Esophagus (tissue), 2 donors: ENCODE results near the gene TGFA. TPM values are rescaled to one million over a fixed set of nuclear protein-coding genes. Genes with fewer than 3 reads are reported as not detected.
A peak's percentile ranks its signal among the peaks of the same experiment; 100 is the strongest.

ENCODE experiments used
- H3K27ac ChIP-seq, 2 donors: one replicate each; pipeline ENCODE4 v1.5.1; 2013; ENCODE audit warnings: low read depth in 2 of 2, mild to moderate bottlenecking in 2 of 2, inconsistent platforms in 1 of 2, low read length in 1 of 2, moderate library complexity in 1 of 2
- H3K27me3 ChIP-seq, 2 donors: one replicate each; pipeline ENCODE4 v1.6.1; 2013; ENCODE audit warnings: low read length in 2 of 2, control low read depth in 1 of 2, mild to moderate bottlenecking in 1 of 2; ENCODE audit not compliant: insufficient read depth in 2 of 2, control insufficient read depth in 1 of 2
- H3K36me3 ChIP-seq, 2 donors: one replicate each; pipeline ENCODE4 v1.6.1; 2013; ENCODE audit warnings: low read length in 1 of 2; ENCODE audit not compliant: control insufficient read depth in 2 of 2, insufficient read depth in 2 of 2
- H3K4me1 ChIP-seq, 2 donors: one replicate each; pipeline ENCODE4 v1.6.1; 2013; ENCODE audit warnings: low read length in 1 of 2; ENCODE audit not compliant: control insufficient read depth in 2 of 2, insufficient read depth in 2 of 2
- H3K4me3 ChIP-seq, 2 donors: one replicate each; pipeline ENCODE4 v1.5.1; 2013; ENCODE audit warnings: low read length in 2 of 2, mild to moderate bottlenecking in 2 of 2, low read depth in 1 of 2, moderate library complexity in 1 of 2
- H3K9me3 ChIP-seq, 2 donors: one replicate each; pipeline ENCODE4 v1.6.1; 2013; ENCODE audit warnings: mild to moderate bottlenecking in 2 of 2, low read depth in 1 of 2, low read length in 1 of 2, moderate library complexity in 1 of 2; ENCODE audit not compliant: control insufficient read depth in 2 of 2, insufficient read depth in 1 of 2
- WGBS, 2 donors: extraction: QIAGEN DNeasy Blood & Tissue Kit; methylation state at CpG; one replicate each; pipeline ENCODE4 v1.1.7; 2013; 5-methylcytosine and 5-hydroxymethylcytosine counted together
- polyA plus RNA-seq, 2 donors: library from polyadenylated mRNA; stranded (reverse); fragments of 200-250 nt; gene quantifications; one replicate each; pipeline ENCODE4 v1.2.3, GENCODE V29; 2013
- donor health status: healthy with polysubstance abuse.
- donor health status: Bipolar disorder and iron deficiency.

TGFA gene
- polyA plus RNA-seq, 2 donors = 16.3 to 24.7 TPM

DNA sequence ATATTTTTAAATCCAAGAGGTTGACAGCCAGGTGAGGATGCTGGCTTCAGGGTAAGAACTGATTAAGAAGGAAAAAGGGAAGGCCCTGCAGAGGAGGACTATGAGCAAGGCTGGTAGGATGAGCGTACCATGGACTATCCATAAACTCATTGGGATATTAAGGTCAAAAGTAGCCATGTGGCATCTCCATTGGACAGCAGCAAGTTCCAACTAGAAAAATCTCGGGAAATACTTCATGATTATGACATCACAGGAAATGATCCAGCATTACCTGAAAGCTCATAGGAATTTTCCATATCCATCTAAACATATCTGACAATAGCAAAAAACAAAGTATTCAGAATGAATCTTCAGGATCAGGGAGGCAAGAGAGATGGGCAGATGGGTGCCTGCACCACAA is 34.2 kb downstream of the TGFA start:
- WGBS, 2 donors = 85 to 90% methylated on average over 2 of the region's 2 CpGs
- no peaks in the 10 kb centered on the region for H3K9me3 ChIP-seq
- H3K27ac ChIP-seq = peak overlapping the region in 1 of 2 donors; percentile 52
- no peak overlapping the region for H3K4me3 ChIP-seq
- peaks cover 0 to 18% of the 10 kb centered on the region in 2 donors for H3K4me1 ChIP-seq
- no peaks in the 10 kb centered on the region for H3K36me3 ChIP-seq
- no peaks in the 10 kb centered on the region for H3K27me3 ChIP-seq

- Histone ChIP-seq H3K4me1 (peaks cover 0 to 19% of the 10 kb centered on the region in 2 donors), H3K4me3 (no peak overlapping the region), H3K36me3 (peaks cover 0 to 2% of the 10 kb centered on the region in 2 donors), H3K27ac (no peak overlapping the region), H3K27me3 (no peaks in the 10 kb centered on the region), H3K9me3 (no peaks in the 10 kb centered on the region)
- 100% methylated on average over 1 of the region's 1 CpG for WGBS, 2 donors
These were observed 35.1 kb downstream of the TGFA start for GRCh38 chr2:70518557-70518956.

DNA sequence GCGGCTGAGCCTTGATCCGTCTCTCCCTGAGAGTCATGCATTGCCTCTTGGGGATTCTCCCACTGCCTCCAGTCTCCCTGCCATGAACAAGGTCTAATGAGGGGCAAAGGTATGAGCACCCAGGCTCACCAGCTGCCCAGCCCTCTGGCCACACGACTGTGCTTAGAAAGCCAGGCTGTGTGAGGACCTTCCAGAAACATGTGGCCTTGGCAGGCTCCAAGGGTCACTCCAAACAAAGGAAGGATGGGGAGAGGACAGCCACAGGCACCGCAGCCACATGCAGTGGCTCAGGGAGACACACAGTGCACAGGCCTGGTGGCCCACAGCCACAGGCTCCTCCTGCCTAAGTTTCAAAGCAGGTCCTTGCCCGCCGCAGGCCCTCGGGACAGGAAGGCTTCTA is 35.8 kb downstream of the TGFA start:
- peaks cover 0 to 17% of the 10 kb centered on the region in 2 donors for H3K4me1 ChIP-seq
- no peak overlapping the region for H3K4me3 ChIP-seq
- H3K27me3 ChIP-seq = no peaks in the 10 kb centered on the region
- no peaks in the 10 kb centered on the region for H3K9me3 ChIP-seq
- WGBS, 2 donors = 68 to 71% methylated on average over 7 of the region's 7 CpGs
- H3K36me3 ChIP-seq = peaks cover 0 to 8% of the 10 kb centered on the region in 2 donors
- no peak overlapping the region for H3K27ac ChIP-seq

- Histone ChIP-seq H3K27me3 (no peaks in the 10 kb centered on the region), H3K9me3 (no peaks in the 10 kb centered on the region), H3K27ac (peak overlapping the region in 1 of 2 donors; percentile 15), H3K36me3 (peaks cover 0 to 8% of the 10 kb centered on the region in 2 donors), H3K4me3 (no peak overlapping the region), H3K4me1 (peaks cover 0 to 17% of the 10 kb centered on the region in 2 donors)
- 45 to 55% methylated on average over 5 of the region's 5 CpGs for WGBS, 2 donors
These were observed 37.0 kb downstream of the TGFA start for GRCh38 chr2:70516596-70516995.

- H3K36me3 ChIP-seq = peaks cover 0 to 8% of the 10 kb centered on the region in 2 donors
- H3K4me1 ChIP-seq = peaks cover 0 to 14% of the 10 kb centered on the region in 2 donors
- peak overlapping the region in 1 of 2 donors; percentile 15 for H3K27ac ChIP-seq
- no peaks in the 10 kb centered on the region for H3K27me3 ChIP-seq
- no peak overlapping the region for H3K4me3 ChIP-seq
- no peaks in the 10 kb centered on the region for H3K9me3 ChIP-seq
- 50 to 51% methylated on average over 4 of the region's 4 CpGs for WGBS, 2 donors
These were observed 37.7 kb downstream of the TGFA start for GRCh38 chr2:70515938-70516337.

- Histone ChIP-seq H3K9me3 (no peaks in the 10 kb centered on the region), H3K4me1 (peaks cover 0 to 10% of the 10 kb centered on the region in 2 donors), H3K27me3 (no peaks in the 10 kb centered on the region), H3K27ac (peak overlapping the region in 1 of 2 donors; percentile 62), H3K36me3 (peaks cover 0 to 8% of the 10 kb centered on the region in 2 donors), H3K4me3 (no peak overlapping the region)
- WGBS, 2 donors = 53 to 56% methylated on average over 15 of the region's 15 CpGs
These were observed 39.0 kb downstream of the TGFA start for GRCh38 chr2:70514612-70515055.

DNA sequence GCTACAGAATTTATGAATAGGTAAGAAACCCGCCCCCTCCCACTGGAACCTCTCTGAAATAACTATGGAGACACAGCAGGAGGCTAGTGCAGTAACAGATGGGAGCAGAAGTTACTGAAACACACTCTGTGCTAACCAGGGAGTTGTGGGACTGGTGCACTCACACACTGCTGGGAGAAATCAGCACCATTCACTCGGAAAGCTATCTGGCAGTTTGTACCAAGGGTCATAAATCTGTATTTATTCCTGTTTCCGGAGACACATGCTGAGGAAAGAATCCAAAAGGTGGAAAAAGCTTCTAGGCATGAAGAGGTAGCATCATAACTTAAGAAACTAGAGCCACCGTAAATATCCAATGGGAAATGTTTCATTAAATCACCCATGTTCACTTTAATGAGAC is 39.9 kb downstream of the TGFA start:
- Histone ChIP-seq H3K9me3 (no peaks in the 10 kb centered on the region), H3K27ac (no peak overlapping the region), H3K4me3 (no peak overlapping the region), H3K27me3 (no peaks in the 10 kb centered on the region), H3K36me3 (peaks cover 0 to 8% of the 10 kb centered on the region in 2 donors), H3K4me1 (peaks cover 0 to 10% of the 10 kb centered on the region in 2 donors)
- WGBS, 2 donors = 77 to 82% methylated on average over 4 of the region's 4 CpGs

DNA sequence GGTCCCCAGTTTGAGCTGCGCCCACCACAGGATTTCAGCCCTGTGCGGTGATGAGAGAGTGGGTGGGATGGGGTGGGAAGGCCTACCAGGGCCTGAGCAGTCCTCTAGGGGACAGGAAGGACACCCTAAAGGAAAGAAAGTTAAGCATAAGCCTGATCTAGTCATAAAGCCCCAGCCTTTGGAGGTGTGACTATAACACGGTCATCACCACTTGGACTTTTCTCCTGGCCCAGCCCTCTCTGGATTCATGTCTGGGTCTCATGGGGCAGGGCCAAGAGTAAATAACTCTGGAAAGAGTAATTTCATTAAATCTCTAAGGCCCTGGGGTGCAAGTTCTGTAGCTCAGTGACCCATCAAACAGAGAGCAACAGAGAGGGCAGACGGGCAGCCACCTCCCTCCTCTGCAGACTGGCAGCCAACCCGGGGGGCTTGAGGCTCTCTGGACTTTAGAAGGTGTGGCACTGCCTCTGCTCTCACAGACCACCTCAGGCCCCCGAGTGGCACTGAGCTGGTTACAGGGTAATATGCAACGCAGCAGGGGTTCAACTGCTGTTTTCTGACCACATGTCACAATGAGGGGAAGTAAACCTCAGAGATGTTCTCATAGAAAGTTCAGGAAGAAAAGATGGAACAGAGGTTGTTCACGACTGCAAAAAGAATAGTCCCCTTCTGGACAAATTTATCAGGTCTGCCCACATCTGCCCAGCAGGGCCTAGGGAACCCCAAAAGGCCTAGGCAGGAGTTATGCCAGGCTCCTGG is 41.5 kb downstream of the TGFA start:
- no peak overlapping the region for H3K4me3 ChIP-seq
- H3K36me3 ChIP-seq = peaks cover 0 to 8% of the 10 kb centered on the region in 2 donors
- H3K27me3 ChIP-seq = no peaks in the 10 kb centered on the region
- H3K9me3 ChIP-seq = no peaks in the 10 kb centered on the region
- WGBS, 2 donors = 82 to 85% methylated on average over 8 of the region's 8 CpGs
- peaks cover 0 to 5% of the 10 kb centered on the region in 2 donors for H3K4me1 ChIP-seq
- no peak overlapping the region for H3K27ac ChIP-seq

- Histone ChIP-seq H3K36me3 (peaks cover 0 to 8% of the 10 kb centered on the region in 2 donors), H3K27ac (peak overlapping the region; percentile 71 to 94), H3K9me3 (no peaks in the 10 kb centered on the region), H3K4me1 (peaks cover 0 to 7% of the 10 kb centered on the region in 2 donors), H3K4me3 (no peak overlapping the region), H3K27me3 (no peaks in the 10 kb centered on the region)
- WGBS, 2 donors = 85 to 96% methylated on average over 1 of the region's 1 CpG
These were observed 43.3 kb downstream of the TGFA start for GRCh38 chr2:70510313-70510712.

GRCh38 chr2:70509565-70509964 is 44.1 kb downstream of the TGFA start:
- Histone ChIP-seq H3K27me3 (no peaks in the 10 kb centered on the region), H3K36me3 (peaks cover 0 to 8% of the 10 kb centered on the region in 2 donors), H3K27ac (peak overlapping the region; percentile 74 to 94)

More at GRCh38 chr2:70509565-70509964, 44.1 kb downstream of the TGFA start:
- peaks cover 0 to 4% of the 10 kb centered on the region in 2 donors for H3K4me1 ChIP-seq
- H3K4me3 ChIP-seq = no peak overlapping the region
- no peaks in the 10 kb centered on the region for H3K9me3 ChIP-seq
- WGBS, 2 donors = 64 to 68% methylated on average over 3 of the region's 3 CpGs
